Smooth muscle cell of the coronary artery (primary cell): ENCODE measurements around the gene EID1. TPM values are rescaled to one million over a fixed set of nuclear protein-coding genes. Genes with fewer than 3 reads are reported as not detected.

Experiments
- total RNA-seq: library from RNA; depleted of rRNA; stranded (reverse); fragments of >200 nt; gene quantifications from 2 replicates; pipeline ENCODE4 v1.2.3, GENCODE V29; 2014; ENCODE audit warnings: low replicate concordance

The EID1 gene
- total RNA-seq = 287 and 365 TPM in 2 replicates

DNA sequence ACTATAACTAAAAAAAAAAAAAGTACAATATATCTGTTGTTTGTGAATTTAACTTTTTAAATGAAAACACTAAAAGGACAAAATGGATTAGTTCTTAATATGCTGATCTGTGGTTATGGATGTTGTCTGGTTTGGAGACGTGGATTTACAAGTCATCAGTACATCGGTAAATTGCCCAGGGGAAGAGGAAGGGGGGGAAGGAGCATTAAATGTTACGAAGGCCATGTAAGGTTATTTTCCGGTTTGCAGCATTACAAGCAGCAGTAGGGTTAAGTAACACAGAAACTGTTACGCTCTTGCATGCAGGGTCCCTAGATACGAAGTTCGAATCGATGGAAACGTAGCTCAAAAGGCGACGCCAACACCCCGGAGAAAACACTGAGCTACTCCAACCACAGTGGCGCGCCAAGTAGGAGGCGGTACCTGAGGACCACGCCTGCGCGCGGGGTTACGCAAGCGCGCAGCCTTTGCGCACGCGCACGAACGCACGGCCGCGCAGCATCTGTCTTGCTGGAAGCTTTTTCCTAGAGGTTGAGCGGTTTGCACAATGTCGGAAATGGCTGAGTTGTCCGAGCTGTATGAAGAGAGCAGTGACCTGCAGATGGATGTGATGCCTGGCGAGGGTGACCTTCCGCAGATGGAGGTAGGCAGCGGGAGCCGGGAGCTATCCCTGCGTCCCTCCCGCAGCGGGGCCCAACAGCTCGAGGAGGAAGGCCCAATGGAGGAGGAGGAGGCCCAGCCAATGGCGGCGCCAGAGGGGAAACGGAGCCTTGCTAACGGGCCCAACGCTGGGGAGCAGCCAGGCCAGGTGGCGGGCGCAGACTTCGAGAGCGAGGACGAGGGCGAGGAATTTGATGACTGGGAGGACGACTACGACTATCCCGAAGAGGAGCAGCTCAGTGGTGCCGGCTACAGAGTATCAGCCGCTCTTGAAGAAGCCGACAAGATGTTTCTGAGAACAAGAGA lies at the start of gene EID1:
Gene EID1, plus strand, starts transcription at position 505 of the 966 bp plus-strand sequence. Its CDS starts 43 bp downstream, at position 548.

Other genes with a start within 250 kb of the EID1 start
- 1,221 and 1,470 TPM in 2 replicates for gene FBN1, start 232.4 kb upstream of the EID1 start, total RNA-seq
- 5.4 and 9.9 TPM in 2 replicates for gene CEP152, start 67.1 kb upstream of the EID1 start, total RNA-seq
- gene SHC4, start 85.8 kb downstream of the EID1 start, total RNA-seq = 0.47 and 4.1 TPM in 2 replicates
- gene SECISBP2L, start 168.3 kb downstream of the EID1 start, total RNA-seq = 14.3 and 22.3 TPM in 2 replicates